Measurements from ENCODE around the gene SLC30A4. TPM values are rescaled to one million over a fixed set of nuclear protein-coding genes. Genes with fewer than 3 reads are reported as not detected.

Gene SLC30A4
- total RNA-seq, 1 experiment from 2014 or later: 1.3 TPM

DNA sequence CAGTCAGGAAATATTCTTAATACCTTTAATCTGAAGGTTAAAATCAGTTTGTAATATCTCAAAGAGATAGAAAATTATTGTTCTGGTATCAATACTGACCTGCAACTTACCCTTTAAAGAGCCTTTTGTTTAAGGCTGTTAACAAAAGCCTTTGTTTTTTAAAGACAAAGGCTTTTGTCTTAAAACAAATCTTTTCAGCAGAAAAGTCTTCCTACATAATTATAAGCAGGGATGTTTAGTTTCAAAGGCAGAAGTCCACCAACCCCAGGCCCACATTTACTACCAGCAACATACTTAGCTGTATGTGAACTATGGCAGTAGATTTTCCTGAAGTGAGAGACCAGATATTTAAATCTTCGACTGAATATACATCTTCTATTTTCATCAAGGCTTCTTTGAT, 36.2 kb downstream of the SLC30A4 start:
- no peaks in the 10 kb centered on the region for H3K27me3 ChIP-seq (ENCODE audit: low read length)
- BruUV-seq (replicated peaks): no TSS peak
- H3K79me2 ChIP-seq (ENCODE audit: low read length): no peaks in the 10 kb centered on the region
- POLR2A ChIA-PET (ENCODE audit: unreplicated experiment): no interaction called here
- H3K4me2 ChIP-seq (ENCODE audit: low read length): no peak overlapping the region
- no peak overlapping the region for H3K9ac ChIP-seq (ENCODE audit: low read length)
- H3K4me1 ChIP-seq (ENCODE audit: insufficient read depth, low read length): no peaks in the 10 kb centered on the region
- H4K20me1 ChIP-seq (ENCODE audit: low read length): no peaks in the 10 kb centered on the region
- CTCF ChIA-PET: no interaction called here
- H3K27ac ChIP-seq (ENCODE audit: low read length): no peak overlapping the region
- H3K4me3 ChIP-seq (ENCODE audit: low read length): no peak overlapping the region
- H3K36me3 ChIP-seq (ENCODE audit: low read depth, low read length): no peaks in the 10 kb centered on the region
- intact Hi-C loops (cut with micrococcal nuclease): no loop called here
- TF ChIP-seq, protein P1, sequence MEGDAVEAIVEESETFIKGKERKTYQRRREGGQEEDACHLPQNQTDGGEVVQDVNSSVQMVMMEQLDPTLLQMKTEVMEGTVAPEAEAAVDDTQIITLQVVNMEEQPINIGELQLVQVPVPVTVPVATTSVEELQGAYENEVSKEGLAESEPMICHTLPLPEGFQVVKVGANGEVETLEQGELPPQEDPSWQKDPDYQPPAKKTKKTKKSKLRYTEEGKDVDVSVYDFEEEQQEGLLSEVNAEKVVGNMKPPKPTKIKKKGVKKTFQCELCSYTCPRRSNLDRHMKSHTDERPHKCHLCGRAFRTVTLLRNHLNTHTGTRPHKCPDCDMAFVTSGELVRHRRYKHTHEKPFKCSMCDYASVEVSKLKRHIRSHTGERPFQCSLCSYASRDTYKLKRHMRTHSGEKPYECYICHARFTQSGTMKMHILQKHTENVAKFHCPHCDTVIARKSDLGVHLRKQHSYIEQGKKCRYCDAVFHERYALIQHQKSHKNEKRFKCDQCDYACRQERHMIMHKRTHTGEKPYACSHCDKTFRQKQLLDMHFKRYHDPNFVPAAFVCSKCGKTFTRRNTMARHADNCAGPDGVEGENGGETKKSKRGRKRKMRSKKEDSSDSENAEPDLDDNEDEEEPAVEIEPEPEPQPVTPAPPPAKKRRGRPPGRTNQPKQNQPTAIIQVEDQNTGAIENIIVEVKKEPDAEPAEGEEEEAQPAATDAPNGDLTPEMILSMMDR (conservative IDR thresholded peaks at IDR 0.05; ENCODE audit: low read depth, low read length): no peak
- TF ChIP-seq EZH2phosphoT487 (IDR thresholded peaks at IDR 0.05; ENCODE audit: borderline replicate concordance, low read length) (no peak), EZH2 (IDR thresholded peaks at IDR 0.05; ENCODE audit: low read length, unreplicated experiment) (no peak)
- no peak for ATAC-seq
- no peaks in the 10 kb centered on the region for H3K9me2 ChIP-seq (replicated peaks; ENCODE audit: low read length)
- no peaks in the 10 kb centered on the region for H3F3A ChIP-seq (ENCODE audit: low read length, unreplicated experiment)
- DNase-seq: no peak
- H2AFZ ChIP-seq (ENCODE audit: low read length): no peak overlapping the region
- H3K9me3 ChIP-seq (ENCODE audit: low read length): no peaks in the 10 kb centered on the region

DNA sequence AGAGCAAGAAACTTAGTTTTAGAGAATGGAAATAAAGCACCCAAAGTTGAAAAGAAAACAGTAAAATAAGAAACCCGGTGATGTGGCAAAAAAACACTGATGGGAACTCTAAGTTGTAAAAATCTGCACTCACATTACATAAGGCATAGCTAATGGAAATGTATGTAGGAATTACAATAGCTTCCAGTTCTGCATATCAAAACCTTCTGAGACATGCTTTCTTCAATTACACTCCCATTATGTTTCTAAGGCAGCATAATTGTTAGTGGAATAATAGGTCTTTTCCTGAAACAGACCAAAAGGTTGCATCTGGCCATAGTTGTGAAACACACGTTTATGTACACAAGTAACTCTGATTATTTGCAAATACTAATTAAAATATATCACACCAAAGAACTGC, 41.4 kb downstream of the SLC30A4 start:
- H2AFZ ChIP-seq (ENCODE audit: low read length): no peak overlapping the region
- no TSS peak for BruUV-seq (replicated peaks)
- ChIA-PET POLR2A (ENCODE audit: unreplicated experiment) (no interaction called here), CTCF (no interaction called here)
- no peaks in the 10 kb centered on the region for H3K79me2 ChIP-seq (ENCODE audit: low read length)
- TF ChIP-seq EZH2phosphoT487 (IDR thresholded peaks at IDR 0.05; ENCODE audit: borderline replicate concordance, low read length) (no peak), EZH2 (IDR thresholded peaks at IDR 0.05; ENCODE audit: low read length, unreplicated experiment) (no peak)
- TF ChIP-seq, protein P1 (conservative IDR thresholded peaks at IDR 0.05; ENCODE audit: low read depth, low read length): no peak
- ATAC-seq (no peak), DNase-seq (no peak)
- H3K9ac ChIP-seq (ENCODE audit: low read length): no peak overlapping the region
- no peaks in the 10 kb centered on the region for H3K9me2 ChIP-seq (replicated peaks; ENCODE audit: low read length)
- H3K4me1 ChIP-seq (ENCODE audit: insufficient read depth, low read length): no peaks in the 10 kb centered on the region
- no peaks in the 10 kb centered on the region for H3K9me3 ChIP-seq (ENCODE audit: low read length)
- no peaks in the 10 kb centered on the region for H4K20me1 ChIP-seq (ENCODE audit: low read length)
- intact Hi-C loops (cut with micrococcal nuclease): no loop called here
- H3K4me3 ChIP-seq (ENCODE audit: low read length): no peak overlapping the region
- no peaks in the 10 kb centered on the region for H3K36me3 ChIP-seq (ENCODE audit: low read depth, low read length)
- H3F3A ChIP-seq (ENCODE audit: low read length, unreplicated experiment): no peaks in the 10 kb centered on the region
- H3K27me3 ChIP-seq (ENCODE audit: low read length): no peaks in the 10 kb centered on the region
- H3K4me2 ChIP-seq (ENCODE audit: low read length): no peak overlapping the region
- H3K27ac ChIP-seq (ENCODE audit: low read length): no peak overlapping the region

DNA sequence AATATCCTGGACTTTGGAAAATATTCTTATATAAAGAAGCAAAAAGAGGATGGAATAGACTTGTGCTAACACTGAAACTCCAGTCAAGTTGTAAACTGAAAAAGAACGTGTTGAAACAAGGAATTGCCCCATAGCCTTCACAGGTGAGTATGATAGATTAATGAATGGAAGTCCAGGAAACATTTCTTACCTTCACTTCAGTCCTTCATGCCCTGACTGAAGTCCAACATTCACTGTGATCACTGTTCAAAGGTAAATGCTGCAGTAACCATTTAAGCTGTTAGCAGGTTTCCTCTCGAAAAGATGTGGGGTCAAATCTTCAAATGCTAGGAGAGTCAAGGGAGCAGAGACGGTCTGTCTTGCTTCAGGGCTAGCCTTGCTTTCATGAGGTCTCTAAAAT, 46.1 kb downstream of the SLC30A4 start:
- DNase-seq: no peak
- ChIA-PET CTCF (no interaction called here), POLR2A (ENCODE audit: unreplicated experiment) (no interaction called here)
- Histone ChIP-seq H3K9me3 (ENCODE audit: low read length) (no peaks in the 10 kb centered on the region), H3K4me2 (ENCODE audit: low read length) (no peak overlapping the region), H3K4me3 (ENCODE audit: low read length) (no peak overlapping the region), H4K20me1 (ENCODE audit: low read length) (no peaks in the 10 kb centered on the region), H3K4me1 (ENCODE audit: insufficient read depth, low read length) (no peaks in the 10 kb centered on the region), H3K79me2 (ENCODE audit: low read length) (no peaks in the 10 kb centered on the region), H3K36me3 (ENCODE audit: low read depth, low read length) (no peaks in the 10 kb centered on the region), H3K27me3 (ENCODE audit: low read length) (no peaks in the 10 kb centered on the region), H3K9me2 (replicated peaks; ENCODE audit: low read length) (no peaks in the 10 kb centered on the region), H3K27ac (ENCODE audit: low read length) (no peak overlapping the region), H2AFZ (ENCODE audit: low read length) (no peak overlapping the region), H3F3A (ENCODE audit: low read length, unreplicated experiment) (no peaks in the 10 kb centered on the region), H3K9ac (ENCODE audit: low read length) (no peak overlapping the region)
- intact Hi-C loops (cut with micrococcal nuclease): no loop called here
- TF ChIP-seq EZH2phosphoT487 (IDR thresholded peaks at IDR 0.05; ENCODE audit: borderline replicate concordance, low read length) (no peak), EZH2 (IDR thresholded peaks at IDR 0.05; ENCODE audit: low read length, unreplicated experiment) (no peak)
- TF ChIP-seq, protein P1 (conservative IDR thresholded peaks at IDR 0.05; ENCODE audit: low read depth, low read length): no peak
- no peak for ATAC-seq
- BruUV-seq (replicated peaks): no TSS peak
